Thyroid gland (tissue), 4 donors: Measurements from ENCODE around the gene RNF220.

Source experiments
- CTCF ChIP-seq, 6 experiments: fragments of 200-600 bp in 3 of 6; fragments of 450-650 bp in 3 of 6; sonication (generic) in 3 of 6; IDR thresholded peaks; one replicate each; pipeline ENCODE4 v1.5.1; 2016 to 2019; ENCODE audit warnings: antibody characterized with exemption in 6 of 6, mild to moderate bottlenecking in 2 of 6, inconsistent platforms in 1 of 6, moderate library complexity in 1 of 6
- POLR2A ChIP-seq, 2 donors: fragments of 450-650 bp; IDR thresholded peaks; one replicate each; pipeline ENCODE4 v1.6.1; 2017; ENCODE audit warnings: antibody characterized with exemption in 2 of 2, mild to moderate bottlenecking in 2 of 2, moderate library complexity in 1 of 2

GRCh38 chr1:44357710-44358109 is 47.3 kb upstream of the RNF220 start:
- TF ChIP-seq POLR2A (IDR thresholded peaks at IDR 0.05) (no peak), CTCF (IDR thresholded peaks at IDR 0.05) (no peak)
